OCI-LY7 (cell line): Measurements from ENCODE around the gene DCAF4. TPM values are rescaled to one million over a fixed set of nuclear protein-coding genes. Genes with fewer than 3 reads are reported as not detected.

Source experiments
- BruUV-seq: library from RNA; stranded (reverse); fragments of 400-500 nt; replicated peaks from 2 replicates; lab custom pipeline; 2021; lab: Mats Ljungman, UMichigan
- CTCF ChIA-PET: fragments of 300-600 bp; sonication (Branson Sonifier 250); formaldehyde crosslinking; loops from one replicate; lab custom pipeline; 2022; ENCODE audit warnings: antibody characterized with exemption; ENCODE audit not compliant: unreplicated experiment; lab: Charles Lee
- POLR2A ChIA-PET: fragments of 300-600 bp; sonication (Branson Sonifier 250); formaldehyde crosslinking; loops from one replicate; lab custom pipeline; 2022; ENCODE audit warnings: antibody characterized with exemption; lab: Charles Lee
- DNase-seq: peaks from one replicate; pipeline ENCODE4 v3.0.0-alpha.2; 2015; ENCODE audit warnings: low spot score
- H2AFZ ChIP-seq: fragments of 200-600 bp; sonication (generic), shearing (Covaris generic); 2 replicates; pipeline ENCODE4 v1.6.1; 2014; ENCODE audit warnings: mild to moderate bottlenecking, antibody characterized with exemption, low read length, moderate library complexity
- H3K27ac ChIP-seq: fragments of 200-600 bp; sonication (generic); 2 replicates; pipeline ENCODE4 v1.5.1; 2014; ENCODE audit warnings: mixed run types, low read depth, mild to moderate bottlenecking, moderate library complexity, low read length, inconsistent platforms; ENCODE audit not compliant: poor library complexity, severe bottlenecking
- H3K36me3 ChIP-seq: fragments of 200-600 bp; sonication (generic); 2 replicates; pipeline ENCODE4 v1.6.1; 2014; ENCODE audit warnings: mild to moderate bottlenecking, antibody characterized with exemption, low read length, moderate library complexity, mixed read lengths; ENCODE audit not compliant: insufficient read depth
- H3K4me1 ChIP-seq: fragments of 200-600 bp; sonication (generic); 2 replicates; pipeline ENCODE4 v1.5.1; 2014; ENCODE audit warnings: mild to moderate bottlenecking, low read length; ENCODE audit not compliant: insufficient read depth, poor library complexity, severe bottlenecking
- H3K4me2 ChIP-seq: fragments of 200-600 bp; sonication (generic); 2 replicates; pipeline ENCODE4 v1.6.1; 2014; ENCODE audit warnings: mild to moderate bottlenecking, low read length
- H3K4me3 ChIP-seq: fragments of 200-600 bp; sonication (generic); 2 replicates; pipeline ENCODE4 v1.5.1; 2014; ENCODE audit warnings: mild to moderate bottlenecking, low read depth, low read length; ENCODE audit not compliant: poor library complexity, severe bottlenecking
- H3K79me2 ChIP-seq: fragments of 200-600 bp; sonication (generic); 2 replicates; pipeline ENCODE4 v1.6.1; 2016; ENCODE audit warnings: low read depth, mild to moderate bottlenecking, low read length, moderate library complexity, mixed read lengths; ENCODE audit not compliant: insufficient read depth
- H3K9me2 ChIP-seq: fragments of 200-600 bp; sonication (generic); 2 replicates; pipeline ENCODE4 v1.6.1; 2016; ENCODE audit warnings: mild to moderate bottlenecking, low read length, mixed read lengths; ENCODE audit not compliant: insufficient read depth
- H3K9me3 ChIP-seq: fragments of 200-600 bp; sonication (generic); 2 replicates; pipeline ENCODE4 v1.6.1; 2014; ENCODE audit warnings: mild to moderate bottlenecking, mixed run types, low read length, mixed read lengths
- H4K20me1 ChIP-seq: fragments of 200-600 bp; sonication (generic); 2 replicates; pipeline ENCODE4 v1.6.1; 2014; ENCODE audit warnings: mild to moderate bottlenecking, antibody characterized with exemption, low read length, moderate library complexity, mixed read lengths; ENCODE audit not compliant: insufficient read depth
- CTCF ChIP-seq: fragments of 200-600 bp; sonication (generic); conservative IDR thresholded peaks from 2 replicates; pipeline ENCODE4 v1.5.1; 2014; ENCODE audit warnings: mild to moderate bottlenecking, antibody characterized with exemption, low read length, moderate library complexity, mixed read lengths
- EZH2phosphoT487 ChIP-seq: fragments of 200-600 bp; sonication (generic); IDR thresholded peaks from 2 replicates; pipeline ENCODE4 v1.6.1; 2018; ENCODE audit warnings: low read depth, borderline replicate concordance, mild to moderate bottlenecking, mixed run types, antibody characterized with exemption, low read length, moderate library complexity, mixed read lengths
- intact Hi-C: fragments of 100-400 bp; cut with micrococcal nuclease; formaldehyde crosslinking; loops from one replicate; pipeline ENCODE4 v1.10.0; 2022; ENCODE audit not compliant: unreplicated experiment
- total RNA-seq, 2 experiments: library from RNA; depleted of rRNA in 1 of 2; stranded (reverse); fragments of >200 nt in 1 of 2; shearing (Covaris generic) in 1 of 2; gene quantifications; 2 replicates each; pipeline ENCODE4 v1.2.3, GENCODE V29; 2014 to 2022

The DCAF4 gene
- total RNA-seq, 2 experiments from 2014 or later: 31.1 to 48.8 TPM

GRCh38 chr14:72878746-72879145 lies 47.5 kb upstream of the DCAF4 start:
- TF ChIP-seq CTCF (no peak), EZH2phosphoT487 (no peak)
- no peaks in the 10 kb centered on the region for H3K36me3 ChIP-seq
- no peaks in the 10 kb centered on the region for H4K20me1 ChIP-seq
- no peak overlapping the region for H3K4me3 ChIP-seq
- no TSS peak for BruUV-seq
- ChIA-PET POLR2A (no interaction called here), CTCF (no interaction called here)
- H3K4me1 ChIP-seq: no peaks in the 10 kb centered on the region
- H3K79me2 ChIP-seq: no peaks in the 10 kb centered on the region
- H3K9me3 ChIP-seq: no peaks in the 10 kb centered on the region
- no peak for DNase-seq
- intact Hi-C loops: no loop called here
- no peak overlapping the region for H2AFZ ChIP-seq
- no peaks in the 10 kb centered on the region for H3K9me2 ChIP-seq
- no peak overlapping the region for H3K27ac ChIP-seq
- H3K4me2 ChIP-seq: no peak overlapping the region

GRCh38 chr14:72879431-72879830 lies 46.8 kb upstream of the DCAF4 start:
- Histone ChIP-seq H3K4me1 (no peaks in the 10 kb centered on the region), H2AFZ (no peak overlapping the region), H3K4me2 (no peak overlapping the region), H3K4me3 (no peak overlapping the region), H3K36me3 (no peaks in the 10 kb centered on the region), H3K79me2 (no peaks in the 10 kb centered on the region), H3K9me2 (no peaks in the 10 kb centered on the region), H3K9me3 (no peaks in the 10 kb centered on the region), H3K27ac (no peak overlapping the region), H4K20me1 (no peaks in the 10 kb centered on the region)
- TF ChIP-seq EZH2phosphoT487 (no peak), CTCF (no peak)
- intact Hi-C loops: no loop called here
- ChIA-PET CTCF (no interaction called here), POLR2A (no interaction called here)
- no peak for DNase-seq
- no TSS peak for BruUV-seq

GRCh38 chr14:72880164-72880563 lies 46.1 kb upstream of the DCAF4 start:
- intact Hi-C loops: no loop called here
- no peaks in the 10 kb centered on the region for H3K36me3 ChIP-seq
- ChIA-PET CTCF (no interaction called here), POLR2A (no interaction called here)
- no peaks in the 10 kb centered on the region for H3K9me2 ChIP-seq
- H3K4me2 ChIP-seq: no peak overlapping the region
- no peak for TF ChIP-seq CTCF
- TF ChIP-seq EZH2phosphoT487: no peak
- H3K27ac ChIP-seq: no peak overlapping the region
- no peak overlapping the region for H2AFZ ChIP-seq
- H3K4me1 ChIP-seq: no peaks in the 10 kb centered on the region
- H3K9me3 ChIP-seq: no peaks in the 10 kb centered on the region
- H3K4me3 ChIP-seq: no peak overlapping the region
- BruUV-seq: no TSS peak
- DNase-seq: no peak
- H3K79me2 ChIP-seq: no peaks in the 10 kb centered on the region
- H4K20me1 ChIP-seq: no peaks in the 10 kb centered on the region
